VCaP (cell line): ENCODE data around the gene SPATA6.
A peak's percentile ranks its signal among the peaks of the same experiment; 100 is the strongest.

Experiments
- H3K27ac ChIP-seq: fragments of 450-650 bp; 2 replicates; pipeline ENCODE4 v1.5.1; 2017
- CTCF ChIP-seq: fragments of 450-650 bp; conservative IDR thresholded peaks from 2 replicates; pipeline ENCODE4 v1.5.1; 2017; ENCODE audit warnings: mild to moderate bottlenecking, moderate library complexity

Gene SPATA6

GRCh38 chr1:48251821-48252220 is 220.2 kb downstream of the SPATA6 start:
- H3K27ac ChIP-seq: peak overlapping the region; percentile 81
- TF ChIP-seq CTCF: no peak

GRCh38 chr1:48251323-48251722 is 220.7 kb downstream of the SPATA6 start:
- H3K27ac ChIP-seq: peak overlapping the region; percentile 81
- no peak for TF ChIP-seq CTCF

GRCh38 chr1:48250572-48250971 is 221.4 kb downstream of the SPATA6 start:
- peak overlapping the region; percentile 81 for H3K27ac ChIP-seq
- TF ChIP-seq CTCF: no peak

- H3K27ac ChIP-seq: peak overlapping the region; percentile 81
- no peak for TF ChIP-seq CTCF
These were observed 222.1 kb downstream of the SPATA6 start for GRCh38 chr1:48249868-48250267.

GRCh38 chr1:48248356-48248755 is 223.6 kb downstream of the SPATA6 start:
- H3K27ac ChIP-seq: no peak overlapping the region
- no peak for TF ChIP-seq CTCF

GRCh38 chr1:48246727-48247126 is 225.3 kb downstream of the SPATA6 start:
- peak overlapping the region; percentile 52 for H3K27ac ChIP-seq
- TF ChIP-seq CTCF: no peak
